Smooth muscle cell (in vitro differentiated cells): Measurements from ENCODE around the gene DLEC1. TPM values are rescaled to one million over a fixed set of nuclear protein-coding genes. Genes with fewer than 3 reads are reported as not detected.

Experiments used
- DNase-seq: peaks from one replicate; lab custom pipeline; 2025; ENCODE audit not compliant: unreplicated experiment; lab: John Stamatoyannopoulos, UW
- H2AFZ ChIP-seq: fragments of 200-600 bp; sonication (generic); 2 replicates; pipeline ENCODE4 v1.6.0; 2016; ENCODE audit warnings: antibody characterized with exemption, low read depth, mild to moderate bottlenecking
- H3F3A ChIP-seq: fragments of 200-600 bp; sonication (generic); 2 replicates; pipeline ENCODE4 v1.6.0; 2017; ENCODE audit warnings: antibody characterized with exemption, low read depth
- H3K27ac ChIP-seq: fragments of 200-600 bp; sonication (generic); 2 replicates; pipeline ENCODE4 v1.5.1; 2016; ENCODE audit warnings: low read depth, mild to moderate bottlenecking
- H3K27me3 ChIP-seq: fragments of 200-600 bp; sonication (generic); 2 replicates; pipeline ENCODE4 v1.6.1; 2016; ENCODE audit warnings: low read depth, mild to moderate bottlenecking
- H3K36me3 ChIP-seq: fragments of 200-600 bp; sonication (generic); 2 replicates; pipeline ENCODE4 v1.5.1; 2016; ENCODE audit warnings: low read depth
- H3K4me1 ChIP-seq: fragments of 200-600 bp; sonication (generic); 2 replicates; pipeline ENCODE4 v1.5.1; 2016; ENCODE audit warnings: low read depth
- H3K4me2 ChIP-seq: fragments of 200-600 bp; sonication (generic); 2 replicates; pipeline ENCODE4 v1.6.0; 2016; ENCODE audit warnings: mild to moderate bottlenecking
- H3K4me3 ChIP-seq: fragments of 200-600 bp; sonication (generic); 2 replicates; pipeline ENCODE4 v1.5.1; 2016; ENCODE audit warnings: mild to moderate bottlenecking
- H3K79me2 ChIP-seq: fragments of 200-600 bp; sonication (generic); 2 replicates; pipeline ENCODE4 v1.6.0; 2016; ENCODE audit warnings: low read depth, mild to moderate bottlenecking
- H3K9ac ChIP-seq: fragments of 200-600 bp; sonication (generic); 2 replicates; pipeline ENCODE4 v1.6.0; 2016; ENCODE audit warnings: low read depth
- H3K9me3 ChIP-seq: fragments of 200-600 bp; sonication (generic); replicated peaks from 2 replicates; pipeline ENCODE4 v1.5.1; 2016; ENCODE audit warnings: low read depth
- H4K20me1 ChIP-seq: fragments of 200-600 bp; sonication (generic); 2 replicates; pipeline ENCODE4 v1.6.0; 2016; ENCODE audit warnings: low read depth
- CTCF ChIP-seq: fragments of 200-600 bp; sonication (generic); IDR thresholded peaks from 2 replicates; pipeline ENCODE4 v1.5.1; 2017; ENCODE audit warnings: borderline replicate concordance, mild to moderate bottlenecking, antibody characterized with exemption; ENCODE audit not compliant: insufficient read depth, poor library complexity, severe bottlenecking
- WGBS: methylation state at CpG from one replicate; pipeline ENCODE4 v1.1.7; 2016; ENCODE audit warnings: low lambda C conversion rate; 5-methylcytosine and 5-hydroxymethylcytosine counted together
- polyA plus RNA-seq: library from polyadenylated mRNA; unstranded; fragments of >200 nt; fragmentation: Nextera tagmentation; extraction: Ambion mirVana; gene quantifications from 2 replicates; pipeline ENCODE4 v1.2.1, GENCODE V29; 2016
- total RNA-seq: library from RNA; depleted of rRNA; stranded (reverse); fragments of >200 nt; gene quantifications from 2 replicates; pipeline ENCODE4 v1.2.3, GENCODE V29; 2014

Gene DLEC1
- total and polyA plus RNA-seq, 2 experiments from 2014 or later = 0.27 to 0.61 TPM

DNA sequence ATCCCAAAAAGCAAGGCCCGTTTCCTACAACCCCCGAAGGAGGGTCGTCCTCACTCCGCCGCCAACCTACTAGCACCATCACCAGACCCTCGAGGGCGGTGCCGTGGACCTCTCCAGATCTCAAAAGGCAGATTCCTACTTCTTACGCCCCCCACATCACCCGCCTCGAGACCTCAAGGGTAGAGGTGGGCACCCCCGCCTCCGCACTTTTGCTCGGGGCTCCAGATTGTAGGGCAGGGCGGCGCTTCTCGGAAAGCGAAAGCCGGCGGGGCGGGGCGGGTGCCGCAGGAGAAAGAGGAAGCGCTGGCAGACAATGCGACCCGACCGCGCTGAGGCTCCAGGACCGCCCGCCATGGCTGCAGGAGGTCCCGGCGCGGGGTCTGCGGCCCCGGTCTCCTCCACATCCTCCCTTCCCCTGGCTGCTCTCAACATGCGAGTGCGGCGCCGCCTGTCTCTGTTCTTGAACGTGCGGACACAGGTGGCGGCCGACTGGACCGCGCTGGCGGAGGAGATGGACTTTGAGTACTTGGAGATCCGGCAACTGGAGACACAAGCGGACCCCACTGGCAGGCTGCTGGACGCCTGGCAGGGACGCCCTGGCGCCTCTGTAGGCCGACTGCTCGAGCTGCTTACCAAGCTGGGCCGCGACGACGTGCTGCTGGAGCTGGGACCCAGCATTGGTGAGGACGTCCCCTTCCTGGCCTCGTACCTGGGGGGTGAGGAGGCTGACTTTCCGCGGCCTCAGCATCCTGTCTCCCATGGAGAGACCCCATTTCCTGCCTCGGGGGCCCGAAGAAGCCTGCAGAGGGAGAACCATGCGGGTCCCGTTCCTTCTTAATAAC is 99.6 kb downstream of the DLEC1 start, which contains the start of gene MYD88:
MYD88 (plus strand) TSS at position 313 of the 842 bp plus-strand sequence; CDS start at position 353, 40 bp downstream.
- H3K79me2 ChIP-seq = peaks cover 36% of the 10 kb centered on the region
- H4K20me1 ChIP-seq = peaks cover 25% of the 10 kb centered on the region
- peaks cover 27% of the 10 kb centered on the region for H3K4me1 ChIP-seq
- H3K9me3 ChIP-seq = no peaks in the 10 kb centered on the region
- peaks cover 4% of the 10 kb centered on the region for H3F3A ChIP-seq
- H3K9ac ChIP-seq = peak within 1 kb of the TSS; percentile 77
- DNase-seq = peak; percentile 66
- H3K36me3 ChIP-seq = no peaks in the 10 kb centered on the region
- peak within 1 kb of the TSS; percentile 98 for H2AFZ ChIP-seq
- H3K27ac ChIP-seq = peak within 1 kb of the TSS; percentile 86
- peak within 1 kb of the TSS; percentile 88 for H3K4me2 ChIP-seq
- TF ChIP-seq CTCF = no peak
- peak within 1 kb of the TSS; percentile 80 for H3K4me3 ChIP-seq
- H3K27me3 ChIP-seq = no peaks in the 10 kb centered on the region
- WGBS = 3% methylated on average over 65 of the region's 65 CpGs

- Histone ChIP-seq H4K20me1 (peaks cover 18% of the 10 kb centered on the region), H3K4me3 (peak overlapping the region; percentile 80), H3K27ac (peak overlapping the region; percentile 86), H3K9me3 (no peaks in the 10 kb centered on the region), H3K4me2 (peak overlapping the region; percentile 88), H2AFZ (peak overlapping the region; percentile 98), H3F3A (peaks cover 4% of the 10 kb centered on the region), H3K27me3 (no peaks in the 10 kb centered on the region), H3K36me3 (no peaks in the 10 kb centered on the region), H3K4me1 (peaks cover 27% of the 10 kb centered on the region), H3K9ac (peak overlapping the region; percentile 77), H3K79me2 (peaks cover 36% of the 10 kb centered on the region)
- no peak for DNase-seq
- no peak for TF ChIP-seq CTCF
- WGBS = 36% methylated on average over 8 of the region's 8 CpGs
These were observed 100.2 kb downstream of the DLEC1 start for GRCh38 chr3:38139191-38139590.

GRCh38 chr3:38139652-38140051 is 100.6 kb downstream of the DLEC1 start:
- H3K4me3 ChIP-seq = peak overlapping the region; percentile 80
- no peaks in the 10 kb centered on the region for H3K36me3 ChIP-seq
- H3K27me3 ChIP-seq = no peaks in the 10 kb centered on the region
- H3K9me3 ChIP-seq = no peaks in the 10 kb centered on the region
- peak overlapping the region; percentile 77 for H3K9ac ChIP-seq
- H2AFZ ChIP-seq = no peak overlapping the region
- 96% methylated on average over 7 of the region's 7 CpGs for WGBS
- no peak for TF ChIP-seq CTCF
- H3K27ac ChIP-seq = no peak overlapping the region
- peaks cover 17% of the 10 kb centered on the region for H4K20me1 ChIP-seq
- peak overlapping the region; percentile 88 for H3K4me2 ChIP-seq
- peaks cover 27% of the 10 kb centered on the region for H3K4me1 ChIP-seq
- H3F3A ChIP-seq = peaks cover 4% of the 10 kb centered on the region
- no peak for DNase-seq
- H3K79me2 ChIP-seq = peaks cover 33% of the 10 kb centered on the region
